Tibial nerve (tissue), 4 donors: ENCODE data around the gene GMDS.

Experiments
- EP300 ChIP-seq, 2 donors: sonication (generic); formaldehyde crosslinking; IDR thresholded peaks; one replicate each; pipeline ENCODE4 v1.6.1; 2017; ENCODE audit warnings: antibody characterized with exemption in 2 of 2, mild to moderate bottlenecking in 1 of 2
- POLR2A ChIP-seq, 2 donors: fragments of 450-650 bp; IDR thresholded peaks; one replicate each; pipeline ENCODE4 v1.6.1; 2017; ENCODE audit warnings: antibody characterized with exemption in 2 of 2, mild to moderate bottlenecking in 2 of 2, moderate library complexity in 2 of 2
- TF ChIP-seq, protein P1 (sequence below), 5 experiments: fragments of 200-600 bp in 3 of 5; fragments of 450-650 bp in 2 of 5; sonication (generic) in 3 of 5; IDR thresholded peaks; one replicate each; pipeline ENCODE4 v1.5.1; 2016 to 2019; ENCODE audit warnings: antibody characterized with exemption in 5 of 5, mild to moderate bottlenecking in 3 of 5, moderate library complexity in 2 of 5

DNA sequence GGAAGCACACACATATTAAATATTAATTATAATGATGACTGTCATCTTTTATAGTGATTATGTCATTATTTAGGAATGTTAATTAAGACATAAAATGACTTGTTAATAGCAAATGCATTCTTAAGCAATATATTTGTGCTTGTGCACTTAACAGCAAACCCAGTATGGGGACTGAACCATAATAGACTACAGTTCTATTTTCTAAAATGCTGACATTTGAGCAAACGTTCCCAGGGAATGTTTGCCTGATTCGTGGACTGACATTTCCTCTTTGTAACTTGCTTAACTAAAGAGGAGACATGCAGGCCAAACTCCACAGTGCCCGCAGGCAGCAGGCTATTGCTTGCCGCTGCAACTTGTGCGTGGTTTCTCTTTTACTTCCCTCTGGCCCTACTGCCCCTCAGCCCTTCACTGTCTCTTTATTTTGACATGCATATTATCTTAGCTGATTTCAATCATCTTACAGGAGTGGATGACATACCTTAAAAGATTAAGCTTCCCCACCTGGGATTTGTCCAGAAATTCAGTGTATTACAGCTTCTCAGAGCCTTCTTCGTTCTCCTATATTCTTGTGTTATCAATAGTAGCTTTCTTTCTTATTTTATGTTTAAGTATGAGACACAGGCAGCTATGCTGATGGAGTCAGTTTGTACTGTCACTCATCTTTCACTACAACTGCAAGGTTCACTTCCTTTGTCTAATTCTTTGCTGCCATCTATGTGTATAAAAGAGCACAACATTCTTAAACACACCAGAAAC, 141.5 kb downstream of the GMDS start:
- TF ChIP-seq, protein P1, sequence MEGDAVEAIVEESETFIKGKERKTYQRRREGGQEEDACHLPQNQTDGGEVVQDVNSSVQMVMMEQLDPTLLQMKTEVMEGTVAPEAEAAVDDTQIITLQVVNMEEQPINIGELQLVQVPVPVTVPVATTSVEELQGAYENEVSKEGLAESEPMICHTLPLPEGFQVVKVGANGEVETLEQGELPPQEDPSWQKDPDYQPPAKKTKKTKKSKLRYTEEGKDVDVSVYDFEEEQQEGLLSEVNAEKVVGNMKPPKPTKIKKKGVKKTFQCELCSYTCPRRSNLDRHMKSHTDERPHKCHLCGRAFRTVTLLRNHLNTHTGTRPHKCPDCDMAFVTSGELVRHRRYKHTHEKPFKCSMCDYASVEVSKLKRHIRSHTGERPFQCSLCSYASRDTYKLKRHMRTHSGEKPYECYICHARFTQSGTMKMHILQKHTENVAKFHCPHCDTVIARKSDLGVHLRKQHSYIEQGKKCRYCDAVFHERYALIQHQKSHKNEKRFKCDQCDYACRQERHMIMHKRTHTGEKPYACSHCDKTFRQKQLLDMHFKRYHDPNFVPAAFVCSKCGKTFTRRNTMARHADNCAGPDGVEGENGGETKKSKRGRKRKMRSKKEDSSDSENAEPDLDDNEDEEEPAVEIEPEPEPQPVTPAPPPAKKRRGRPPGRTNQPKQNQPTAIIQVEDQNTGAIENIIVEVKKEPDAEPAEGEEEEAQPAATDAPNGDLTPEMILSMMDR (IDR thresholded peaks at IDR 0.05) = peak; percentile 34 to 70 (median 49)
- TF ChIP-seq POLR2A (IDR thresholded peaks at IDR 0.05) (no peak), EP300 (IDR thresholded peaks at IDR 0.05) (peak in 1 of 2 donors; percentile 32)
